Panc1 (cell line): ENCODE results near the gene PDE3B. TPM values are rescaled to one million over a fixed set of nuclear protein-coding genes. Genes with fewer than 3 reads are reported as not detected.

Experiments used
- ATAC-seq: fragments of 200-7000 bp; cut with Tn5 transposase; 2 replicates; pipeline ENCODE4 v1.9.1; 2020; ENCODE audit warnings: mild to moderate bottlenecking, moderate library complexity
- BruUV-seq: library from RNA; stranded (reverse); fragments of 400-500 nt; replicated peaks from 2 replicates; lab custom pipeline; 2021; lab: Mats Ljungman, UMichigan
- CTCF ChIA-PET: fragments of 300-600 bp; sonication (Branson Sonifier 250); formaldehyde crosslinking; loops from one replicate; lab custom pipeline; 2022; ENCODE audit warnings: antibody characterized with exemption; lab: Charles Lee
- POLR2A ChIA-PET: fragments of 300-600 bp; sonication (Branson Sonifier 250); formaldehyde crosslinking; loops from one replicate; lab custom pipeline; 2022; ENCODE audit warnings: antibody characterized with exemption; lab: Charles Lee
- DNase-seq: peaks from one replicate; pipeline ENCODE4 v3.0.0-alpha.2; 2010; ENCODE audit warnings: low read depth, low spot score
- H3K27ac ChIP-seq: 2 replicates; pipeline ENCODE4 v1.5.1; 2011; ENCODE audit warnings: mild to moderate bottlenecking, low read length, inconsistent platforms
- H3K27me3 ChIP-seq: fragments of 200-500 bp; sonication (Bioruptor generic); 2 replicates; pipeline ENCODE4 v1.6.0; 2014; ENCODE audit warnings: low read length, inconsistent platforms; ENCODE audit not compliant: control insufficient read depth, insufficient read depth
- H3K36me3 ChIP-seq: fragments of 200-500 bp; sonication (Bioruptor generic); 2 replicates; pipeline ENCODE4 v1.5.1; 2014; ENCODE audit warnings: inconsistent platforms, mild to moderate bottlenecking, low read length, moderate library complexity; ENCODE audit not compliant: control insufficient read depth, insufficient read depth
- H3K4me1 ChIP-seq: 2 replicates; pipeline ENCODE4 v1.5.1; 2011; ENCODE audit warnings: inconsistent platforms, mild to moderate bottlenecking, low read length, moderate library complexity; ENCODE audit not compliant: control insufficient read depth, insufficient read depth
- H3K4me3 ChIP-seq, 2 experiments: 2 replicates each; pipeline ENCODE4 v1.5.1; 2011 to 2012; ENCODE audit warnings: low read depth in 2 of 2, low read length in 2 of 2, mild to moderate bottlenecking in 2 of 2, inconsistent platforms in 1 of 2, moderate library complexity in 1 of 2
- H3K9me3 ChIP-seq: fragments of 200-500 bp; sonication (Bioruptor generic); 2 replicates; pipeline ENCODE4 v1.5.1; 2014; ENCODE audit warnings: low read depth, mild to moderate bottlenecking, inconsistent platforms, low read length, moderate library complexity; ENCODE audit not compliant: control insufficient read depth, insufficient read depth
- CTCF ChIP-seq: fragments of 450-650 bp; IDR thresholded peaks from 2 replicates; pipeline ENCODE4 v1.5.1; 2017; ENCODE audit warnings: mild to moderate bottlenecking
- POLR2AphosphoS5 ChIP-seq: IDR thresholded peaks from 2 replicates; pipeline ENCODE4 v1.6.1; 2012; ENCODE audit warnings: mild to moderate bottlenecking, low read depth, low read length, moderate library complexity
- REST ChIP-seq, 2 experiments: IDR thresholded peaks; 2 replicates each; pipeline ENCODE4 v1.6.1; 2011 to 2012; ENCODE audit warnings: low read depth in 2 of 2, control low read depth in 1 of 2, low read length in 1 of 2, mild to moderate bottlenecking in 1 of 2, moderate library complexity in 1 of 2; ENCODE audit not compliant: insufficient read depth in 1 of 2
- SIN3A ChIP-seq: IDR thresholded peaks from 2 replicates; pipeline ENCODE4 v1.6.1; 2012; ENCODE audit warnings: low read depth, mild to moderate bottlenecking, low read length, moderate library complexity, borderline replicate concordance; ENCODE audit not compliant: insufficient read depth
- TCF7L2 ChIP-seq: IDR thresholded peaks from 2 replicates; pipeline ENCODE4 v1.6.1; 2011; ENCODE audit warnings: mild to moderate bottlenecking, low read depth, low read length, inconsistent platforms
- in situ Hi-C: cut with HindIII; loops from 2 replicates; pipeline ENCODE4 v1.10.0; 2016; ENCODE audit warnings: low sequenced_read_pairs, low pct_unique_long_range_greater_than_20kb
- intact Hi-C: fragments of 100-400 bp; cut with micrococcal nuclease; formaldehyde crosslinking; loops from one replicate; pipeline ENCODE4 v1.10.0; 2022; ENCODE audit not compliant: unreplicated experiment
- total RNA-seq: library from RNA; stranded (reverse); gene quantifications from one replicate; pipeline ENCODE4 v1.2.1, GENCODE V29; 2021; ENCODE audit not compliant: unreplicated experiment

Gene PDE3B
- total RNA-seq, 1 experiment from 2014 or later, result 33.0 TPM

- BruUV-seq, result no TSS peak
- ChIA-PET CTCF (interaction anchor here (0.6 to 3.0 kb wide), 4 partner anchors 14 to 261 kb away, joined by 3 to 35 read pairs (median 3); partner anchors contain the start of gene CYP2R1), POLR2A (no interaction called here)
- peak; percentile 52 for ATAC-seq
- TF ChIP-seq POLR2AphosphoS5 (no peak), SIN3A (no peak), CTCF (peak; percentile 83), REST (IDR thresholded peaks at IDR 0.05; ENCODE audit: insufficient read depth in 1 of 2, low read depth in 2 of 2, low read length in 1 of 2) (no peak), TCF7L2 (no peak)
- DNase-seq, result no peak
- in situ Hi-C loops (no loop called here), intact Hi-C loops (loop anchor here (1.0 to 2.0 kb wide), 3 partner anchors 69 to 369 kb away; no protein-coding TSS in a partner anchor)
- Histone ChIP-seq H3K4me3 (peak overlapping the region; percentile 54 to 76), H3K36me3 (no peaks in the 10 kb centered on the region), H3K4me1 (peaks cover 5% of the 10 kb centered on the region), H3K27ac (no peak overlapping the region; the same call in 1 of the 2 replicates), H3K27me3 (peaks cover 3% of the 10 kb centered on the region; the same call in 1 of the 2 replicates), H3K9me3 (no peaks in the 10 kb centered on the region)
Observed at GRCh38 chr11:14905104-14906033, 261.8 kb downstream of the PDE3B start.

GRCh38 chr11:14906578-14906977 lies 263.0 kb downstream of the PDE3B start:
- no peak for DNase-seq
- POLR2A ChIA-PET, result no interaction called here
- Histone ChIP-seq H3K27me3 (peaks cover 5% of the 10 kb centered on the region), H3K36me3 (no peaks in the 10 kb centered on the region), H3K4me3 (no peak overlapping the region), H3K27ac (no peak overlapping the region), H3K9me3 (no peaks in the 10 kb centered on the region), H3K4me1 (peaks cover 5% of the 10 kb centered on the region)
- no peak for TF ChIP-seq TCF7L2
- no peak for TF ChIP-seq POLR2AphosphoS5
- no peak for TF ChIP-seq SIN3A
- no peak for TF ChIP-seq CTCF
- TF ChIP-seq REST (IDR thresholded peaks at IDR 0.05; ENCODE audit: insufficient read depth in 1 of 2, low read depth in 2 of 2, low read length in 1 of 2), result no peak
- in situ Hi-C loops (no loop called here), intact Hi-C loops (loop anchor here (2.0 kb wide), 1 partner anchor 68 kb away; no protein-coding TSS in a partner anchor)
- ATAC-seq, result no peak
- no TSS peak for BruUV-seq
- CTCF ChIA-PET, result interaction anchor here (1.0 to 3.0 kb wide), 4 partner anchors 15 to 168 kb away, joined by 3 to 44 read pairs (median 22); partner anchors contain the start of genes CALCB and CYP2R1
